HAP-1 (cell line): ENCODE data around the gene RNF115.

Experiments
- DNase-seq, 2 experiments: peaks; one replicate each; pipeline ENCODE4 v3.0.0-alpha.2; 2016 to 2020; ENCODE audit warnings: low spot score in 2 of 2
- H3K27me3 ChIP-seq: fragments of 250-450 bp; sonication (Bioruptor Pico); 2 replicates; pipeline ENCODE4 v1.5.1; 2020; ENCODE audit warnings: low read depth, mild to moderate bottlenecking, moderate library complexity
- H3K36me3 ChIP-seq: fragments of 250-450 bp; sonication (Bioruptor Pico); replicated peaks from 2 replicates; pipeline ENCODE4 v1.5.1; 2020; ENCODE audit warnings: mild to moderate bottlenecking
- H3K4me1 ChIP-seq: fragments of 250-450 bp; sonication (Bioruptor Pico); 2 replicates; pipeline ENCODE4 v1.5.1; 2020; ENCODE audit warnings: mild to moderate bottlenecking
- H3K4me3 ChIP-seq: fragments of 250-450 bp; sonication (Bioruptor Pico); 2 replicates; pipeline ENCODE4 v1.5.1; 2020; ENCODE audit warnings: mild to moderate bottlenecking, moderate library complexity
- H3K9me3 ChIP-seq: fragments of 250-450 bp; sonication (Bioruptor Pico); 2 replicates; pipeline ENCODE4 v1.5.1; 2020; ENCODE audit warnings: mild to moderate bottlenecking, moderate library complexity
- in situ Hi-C: fragments of 300-500 bp; cut with MboI; formaldehyde crosslinking; loops from 3 replicates; pipeline ENCODE4 v1.14.3; 2020; ENCODE audit warnings: low sequenced_read_pairs, inconsistent platforms, mixed read lengths

RNF115 gene

GRCh38 chr1:145706086-145706664 is 117.7 kb downstream of the RNF115 start:
- H3K4me3 ChIP-seq, result no peak overlapping the region
- H3K36me3 ChIP-seq, result no peaks in the 10 kb centered on the region
- H3K4me1 ChIP-seq, result no peaks in the 10 kb centered on the region
- H3K27me3 ChIP-seq, result no peaks in the 10 kb centered on the region
- no peaks in the 10 kb centered on the region for H3K9me3 ChIP-seq
- in situ Hi-C loops, result no loop called here
- no peak for DNase-seq

- in situ Hi-C loops, result no loop called here
- DNase-seq, result no peak
- Histone ChIP-seq H3K36me3 (no peaks in the 10 kb centered on the region), H3K9me3 (no peaks in the 10 kb centered on the region), H3K4me1 (no peaks in the 10 kb centered on the region), H3K4me3 (no peak overlapping the region), H3K27me3 (no peaks in the 10 kb centered on the region)
These were observed 118.3 kb downstream of the RNF115 start for GRCh38 chr1:145705622-145706021.

- Histone ChIP-seq H3K36me3 (no peaks in the 10 kb centered on the region), H3K4me3 (no peak overlapping the region), H3K4me1 (no peaks in the 10 kb centered on the region), H3K27me3 (no peaks in the 10 kb centered on the region), H3K9me3 (no peaks in the 10 kb centered on the region)
- in situ Hi-C loops, result no loop called here
- DNase-seq, result no peak
These were observed 121.1 kb downstream of the RNF115 start for GRCh38 chr1:145702826-145703225.

GRCh38 chr1:145702052-145702451 is 121.8 kb downstream of the RNF115 start:
- no peaks in the 10 kb centered on the region for H3K4me1 ChIP-seq
- no peak for DNase-seq
- H3K9me3 ChIP-seq, result no peaks in the 10 kb centered on the region
- no peaks in the 10 kb centered on the region for H3K27me3 ChIP-seq
- H3K4me3 ChIP-seq, result no peak overlapping the region
- H3K36me3 ChIP-seq, result no peaks in the 10 kb centered on the region
- in situ Hi-C loops, result no loop called here

- no peaks in the 10 kb centered on the region for H3K36me3 ChIP-seq
- no peaks in the 10 kb centered on the region for H3K27me3 ChIP-seq
- H3K9me3 ChIP-seq, result no peaks in the 10 kb centered on the region
- in situ Hi-C loops, result no loop called here
- H3K4me3 ChIP-seq, result no peak overlapping the region
- H3K4me1 ChIP-seq, result no peaks in the 10 kb centered on the region
- DNase-seq, result no peak
These were observed 122.5 kb downstream of the RNF115 start for GRCh38 chr1:145701306-145701862.

GRCh38 chr1:145696630-145696960 is 127.3 kb downstream of the RNF115 start:
- Histone ChIP-seq H3K9me3 (no peaks in the 10 kb centered on the region), H3K4me1 (no peaks in the 10 kb centered on the region), H3K27me3 (no peaks in the 10 kb centered on the region), H3K4me3 (no peak overlapping the region), H3K36me3 (no peaks in the 10 kb centered on the region)
- in situ Hi-C loops, result no loop called here
- no peak for DNase-seq

- DNase-seq, result no peak
- Histone ChIP-seq H3K9me3 (no peaks in the 10 kb centered on the region), H3K4me3 (no peak overlapping the region), H3K4me1 (peaks cover 2% of the 10 kb centered on the region; the same call in 1 of the 2 replicates), H3K27me3 (no peaks in the 10 kb centered on the region), H3K36me3 (no peaks in the 10 kb centered on the region)
- in situ Hi-C loops, result no loop called here
These were observed 127.9 kb downstream of the RNF115 start for GRCh38 chr1:145695821-145696629.

- Histone ChIP-seq H3K4me1 (peaks cover 13% of the 10 kb centered on the region; the same call in 1 of the 2 replicates), H3K4me3 (no peak overlapping the region), H3K27me3 (no peaks in the 10 kb centered on the region), H3K9me3 (no peaks in the 10 kb centered on the region), H3K36me3 (no peaks in the 10 kb centered on the region)
- no peak for DNase-seq
- in situ Hi-C loops, result no loop called here
These were observed 131.0 kb downstream of the RNF115 start for GRCh38 chr1:145692785-145693443.

- H3K36me3 ChIP-seq, result no peaks in the 10 kb centered on the region
- in situ Hi-C loops, result no loop called here
These were observed 133.0 kb downstream of the RNF115 start for GRCh38 chr1:145690587-145691558.

GRCh38 chr1:145689922-145690321 is 134.0 kb downstream of the RNF115 start:
- H3K36me3 ChIP-seq, result no peaks in the 10 kb centered on the region
- H3K27me3 ChIP-seq, result no peaks in the 10 kb centered on the region
- no peak for DNase-seq
- no peaks in the 10 kb centered on the region for H3K9me3 ChIP-seq
- peaks cover 13% of the 10 kb centered on the region; the same call in 1 of the 2 replicates for H3K4me1 ChIP-seq
- in situ Hi-C loops, result no loop called here
- no peak overlapping the region for H3K4me3 ChIP-seq

More at GRCh38 chr1:145690587-145691558, 133.0 kb downstream of the RNF115 start:
- DNase-seq, result peak; percentile 52 to 61
- H3K4me1 ChIP-seq, result peaks cover 13% of the 10 kb centered on the region; the same call in 1 of the 2 replicates
- H3K9me3 ChIP-seq, result no peaks in the 10 kb centered on the region
- no peaks in the 10 kb centered on the region for H3K27me3 ChIP-seq
- H3K4me3 ChIP-seq, result no peak overlapping the region

GRCh38 chr1:145688924-145689323 is 135.0 kb downstream of the RNF115 start:
- H3K9me3 ChIP-seq, result no peaks in the 10 kb centered on the region
- no peak for DNase-seq
- no peaks in the 10 kb centered on the region for H3K36me3 ChIP-seq
- in situ Hi-C loops, result no loop called here
- H3K4me1 ChIP-seq, result peaks cover 13% of the 10 kb centered on the region; the same call in 1 of the 2 replicates
- H3K27me3 ChIP-seq, result no peaks in the 10 kb centered on the region
- H3K4me3 ChIP-seq, result no peak overlapping the region
